HG03342 (cell line): ENCODE data around the gene PROX2.

ENCODE experiments used
- ATAC-seq: cut with Tn5 transposase; IDR thresholded peaks from one replicate; pipeline ENCODE4 v1.9.1; 2021; ENCODE audit warnings: mild to moderate bottlenecking, moderate library complexity; ENCODE audit not compliant: unreplicated experiment

Gene PROX2

GRCh38 chr14:74909501-74909900 is 33.6 kb upstream of the PROX2 start:
- ATAC-seq, result no peak

- no peak for ATAC-seq
Measured at GRCh38 chr14:74908861-74909341, 33.0 kb upstream of the PROX2 start.

GRCh38 chr14:74907744-74908143 is 31.8 kb upstream of the PROX2 start:
- no peak for ATAC-seq

DNA sequence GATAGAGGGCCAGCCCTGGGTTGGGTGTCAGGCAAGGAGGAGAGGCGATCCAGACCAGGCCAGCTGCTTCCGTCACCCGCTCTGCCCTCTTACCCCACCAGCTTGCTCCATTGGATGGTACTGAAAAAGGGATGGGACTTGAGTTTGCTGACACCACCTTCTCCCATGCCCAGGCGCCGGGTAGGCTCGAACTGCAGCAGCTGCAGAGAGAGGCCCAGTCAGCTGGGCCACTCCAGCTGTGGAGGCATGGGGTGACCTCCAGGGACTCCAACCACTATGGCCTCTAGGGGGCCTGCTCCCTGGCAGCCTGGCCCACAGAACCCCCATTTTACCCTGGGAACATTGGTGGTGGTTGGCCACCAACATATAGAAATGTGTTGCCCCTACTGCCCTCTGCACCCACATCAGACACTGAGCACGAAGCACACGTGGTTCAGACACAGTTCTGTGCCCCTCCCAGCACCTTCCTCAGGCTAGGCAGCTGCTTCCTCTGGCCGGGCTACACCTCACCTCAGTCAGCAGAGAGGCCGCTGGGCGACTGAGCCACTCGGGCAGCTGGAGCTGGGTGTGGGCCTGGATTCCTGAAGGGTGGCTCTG is 31.1 kb upstream of the PROX2 start:
- ATAC-seq, result no peak

DNA sequence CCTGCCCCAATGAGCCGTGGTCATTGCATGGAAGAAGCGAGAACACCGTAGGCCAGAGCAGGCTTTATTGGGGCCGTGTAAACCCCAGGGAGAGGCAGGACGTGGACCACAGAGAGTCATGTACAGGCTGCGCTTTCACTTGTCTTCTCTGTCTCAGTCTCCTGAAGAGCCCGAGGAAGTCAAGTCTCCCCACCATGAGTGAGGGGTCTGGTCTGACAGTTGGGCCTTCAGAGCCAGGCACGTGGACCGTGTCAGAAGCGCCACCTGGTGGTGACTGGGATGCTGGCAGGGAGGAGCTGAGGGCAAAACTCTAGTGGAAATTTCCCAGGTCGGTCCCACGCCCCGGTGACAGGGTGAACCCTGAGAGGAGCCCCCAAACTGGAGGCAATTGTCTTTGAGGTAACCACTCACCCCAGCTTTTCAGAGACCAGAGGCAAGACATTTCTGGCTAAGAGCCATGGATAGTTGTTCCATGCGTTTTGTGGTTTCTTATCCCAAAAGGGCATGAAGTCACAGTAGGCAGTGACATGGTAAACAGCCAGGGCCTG is 29.7 kb upstream of the PROX2 start:
- ATAC-seq, result no peak

- ATAC-seq, result no peak
Measured at GRCh38 chr14:74904635-74905503, 28.9 kb upstream of the PROX2 start.

DNA sequence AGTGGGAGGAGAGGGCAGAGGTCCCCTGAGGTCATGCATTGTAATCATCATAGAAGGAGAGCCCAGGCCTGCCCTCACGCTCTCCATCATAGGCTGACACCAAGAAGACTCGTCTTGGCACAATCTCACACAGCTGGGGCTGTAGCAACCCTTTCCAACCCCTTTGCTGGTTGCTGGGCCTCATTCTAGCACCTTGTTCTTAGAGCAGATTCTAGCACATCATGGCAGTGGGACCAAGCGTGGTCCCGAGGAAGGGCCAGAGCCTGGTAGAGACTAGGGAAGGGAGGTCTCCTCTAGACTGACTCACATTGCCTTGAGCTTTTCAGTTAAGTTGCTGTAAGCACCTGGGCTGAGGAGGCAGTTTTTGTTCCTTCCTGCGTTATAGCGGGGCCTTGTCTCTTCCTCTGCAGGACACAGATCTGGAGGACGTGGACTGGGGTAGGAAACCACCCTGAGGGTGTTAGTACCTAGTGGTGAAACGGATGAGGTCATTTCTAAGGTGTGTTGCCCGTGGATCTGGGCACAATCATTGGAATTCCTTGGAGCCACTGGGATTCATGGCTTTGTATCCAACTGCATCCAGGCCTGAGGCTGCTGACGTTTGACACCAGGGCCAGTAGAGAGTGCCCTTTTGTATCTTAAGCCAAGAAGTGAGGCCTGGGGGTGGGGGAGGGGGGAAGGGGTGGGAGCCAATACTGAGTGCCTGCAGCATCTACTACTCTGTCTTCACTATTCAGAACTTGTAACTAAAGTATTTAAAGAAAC is 27.2 kb upstream of the PROX2 start:
- ATAC-seq, result no peak

- ATAC-seq, result no peak
Measured at GRCh38 chr14:74898694-74899093, 22.7 kb upstream of the PROX2 start.

- no peak for ATAC-seq
Measured at GRCh38 chr14:74898083-74898482, 22.1 kb upstream of the PROX2 start.

GRCh38 chr14:74897642-74898041 is 21.7 kb upstream of the PROX2 start:
- no peak for ATAC-seq

DNA sequence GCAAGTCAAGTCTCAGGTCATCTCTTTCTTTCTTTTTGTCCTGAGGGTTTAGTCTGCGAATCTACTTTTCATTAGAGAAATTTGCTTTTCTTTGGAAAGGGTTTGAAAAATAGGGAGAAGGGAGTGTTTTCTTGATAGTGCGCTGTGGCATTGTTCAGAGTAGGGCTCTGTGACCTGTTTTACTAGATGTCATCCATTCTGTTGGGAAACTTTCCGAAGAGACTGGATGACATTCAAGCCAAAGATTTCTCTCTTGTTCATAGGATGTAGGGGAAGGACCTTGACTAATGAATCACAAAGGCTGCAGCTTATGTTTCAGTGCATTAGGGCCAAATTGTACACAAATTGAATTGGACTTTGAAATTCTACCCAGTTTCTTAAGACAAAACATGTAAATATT is 20.5 kb upstream of the PROX2 start:
- no peak for ATAC-seq

GRCh38 chr14:74893614-74894091 is 17.7 kb upstream of the PROX2 start:
- ATAC-seq, result peak; percentile 64

GRCh38 chr14:74892745-74893144 is 16.8 kb upstream of the PROX2 start:
- no peak for ATAC-seq

DNA sequence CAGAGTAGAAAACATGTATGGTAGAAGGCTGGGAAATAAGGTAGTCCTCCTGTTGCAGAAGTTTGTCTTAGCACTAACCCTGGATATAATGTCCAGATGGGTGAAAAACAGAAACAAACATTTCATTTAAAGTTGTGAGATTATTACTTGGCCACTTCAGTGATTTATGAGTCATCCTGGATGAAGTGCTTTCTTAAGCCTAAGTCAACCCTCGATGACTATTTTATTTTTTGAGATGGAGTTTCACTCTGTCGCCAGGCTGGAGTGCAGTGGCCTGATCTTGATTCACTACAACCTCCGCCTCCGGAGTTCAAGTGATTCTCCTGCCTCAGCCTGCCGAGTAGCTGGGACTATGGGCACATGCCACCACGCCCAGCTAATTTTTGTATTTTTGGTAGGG is 15.9 kb upstream of the PROX2 start:
- no peak for ATAC-seq

DNA sequence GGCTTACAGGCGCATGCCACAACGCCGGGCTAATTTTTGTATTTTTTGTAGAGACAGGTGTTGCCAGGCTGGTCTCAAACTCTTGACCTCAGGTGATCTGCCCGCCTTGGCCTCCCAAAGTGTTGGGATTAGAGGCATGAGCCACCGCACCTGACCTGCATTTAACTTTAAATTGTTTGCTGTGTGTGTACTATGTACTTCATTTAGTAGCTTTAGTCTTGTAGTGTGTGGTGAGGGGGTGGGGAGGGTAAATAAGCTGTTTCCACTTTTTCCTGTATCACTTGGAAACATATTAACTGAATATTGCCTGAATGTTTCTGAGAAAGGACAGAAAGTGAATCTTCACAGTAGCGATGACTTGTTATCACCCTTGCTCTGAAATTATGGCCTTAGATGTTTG is 14.3 kb upstream of the PROX2 start:
- no peak for ATAC-seq

GRCh38 chr14:74888164-74889158 is 12.5 kb upstream of the PROX2 start:
- ATAC-seq, result no peak

DNA sequence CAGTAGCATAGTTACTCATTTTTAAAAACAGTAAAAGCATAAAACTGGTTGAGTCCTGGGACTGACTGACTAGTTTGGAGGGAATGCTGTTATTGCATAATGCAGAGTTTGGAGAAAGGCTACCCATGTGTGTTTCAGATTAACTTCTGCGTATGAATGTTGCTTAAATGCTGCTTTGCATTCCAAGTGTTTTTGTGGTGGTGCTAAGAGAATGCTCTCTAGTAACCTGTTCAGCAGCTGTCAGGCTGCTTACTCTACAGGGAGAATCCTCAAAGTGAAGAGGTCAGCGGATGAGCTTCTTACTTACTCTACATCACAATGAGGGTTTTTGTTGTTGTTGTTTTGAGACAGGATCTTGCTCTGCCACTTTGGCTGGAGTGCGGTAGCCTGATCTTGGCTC is 10.1 kb upstream of the PROX2 start:
- no peak for ATAC-seq

- ATAC-seq, result peak; percentile 39
Measured at GRCh38 chr14:74882103-74882920, 6.4 kb upstream of the PROX2 start.

DNA sequence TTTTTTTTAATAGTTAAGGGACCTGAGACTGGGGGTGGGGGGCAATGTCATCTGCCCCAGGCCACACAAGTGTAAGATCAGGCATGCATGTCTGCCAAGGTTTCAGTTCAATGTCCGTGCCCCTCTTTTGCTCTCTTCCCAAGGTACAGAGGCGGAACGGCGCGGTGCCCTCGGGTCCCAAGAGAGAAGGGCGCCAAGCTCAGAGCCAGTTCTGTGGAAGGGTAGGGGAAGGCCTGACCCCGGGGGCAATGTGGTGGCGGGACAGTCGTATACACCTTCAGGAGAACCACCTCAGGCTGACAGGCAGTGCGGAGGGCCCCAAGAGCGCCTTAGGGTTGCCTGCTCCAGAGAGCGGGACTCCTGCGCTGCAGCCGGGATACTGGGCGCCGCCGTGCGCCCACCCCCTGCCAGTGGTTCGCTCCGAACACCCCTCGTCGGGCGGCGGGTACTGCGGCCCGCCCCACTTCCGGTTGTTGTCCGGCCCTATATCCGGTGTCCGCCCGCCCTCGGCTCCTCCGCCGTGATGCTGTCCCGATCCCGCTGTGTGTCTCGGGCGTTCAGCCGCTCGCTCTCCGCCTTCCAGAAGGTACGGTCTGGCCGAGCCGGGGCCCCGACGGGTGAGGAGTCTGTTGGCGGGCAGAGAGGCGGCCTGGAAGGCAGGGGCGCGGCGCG is 5.6 kb upstream of the PROX2 start, which contains the start of gene DLST:
Gene DLST, plus strand, starts transcription at position 486 of the 672 bp plus-strand sequence. Its CDS starts 38 bp downstream, at position 524.
- ATAC-seq, result peak; percentile 90
